ENCODE results near the gene PNLIPRP3. TPM values are rescaled to one million over a fixed set of nuclear protein-coding genes. Genes with fewer than 3 reads are reported as not detected.
A peak's percentile ranks its signal among the peaks of the same experiment; 100 is the strongest.

PNLIPRP3 gene
- polyA plus RNA-seq, 3 donors: not detected

- peak in 2 of 3 donors; percentile 2 to 9 for DNase-seq (ENCODE audit: low read depth in 3 of 3, low spot score in 2 of 3)
Observed at GRCh38 chr10:116444527-116445142, 17.0 kb downstream of the PNLIPRP3 start.

- DNase-seq (ENCODE audit: low read depth in 3 of 3, low spot score in 2 of 3): no peak
Observed at GRCh38 chr10:116450861-116451260, 23.2 kb downstream of the PNLIPRP3 start.

- DNase-seq (ENCODE audit: low read depth in 3 of 3, low spot score in 2 of 3): no peak
Observed at GRCh38 chr10:116451711-116452337, 24.2 kb downstream of the PNLIPRP3 start.

- no peak for DNase-seq (ENCODE audit: low read depth in 3 of 3, low spot score in 2 of 3)
Observed at GRCh38 chr10:116452338-116452720, 24.7 kb downstream of the PNLIPRP3 start.

- no peak for DNase-seq (ENCODE audit: low read depth in 3 of 3, low spot score in 2 of 3)
Observed at GRCh38 chr10:116457488-116457887, 29.8 kb downstream of the PNLIPRP3 start.

- DNase-seq (ENCODE audit: low read depth in 3 of 3, low spot score in 2 of 3): no peak
Observed at GRCh38 chr10:116460219-116460618, 32.6 kb downstream of the PNLIPRP3 start.

GRCh38 chr10:116461680-116462079, 34.0 kb downstream of the PNLIPRP3 start:
- no peak for DNase-seq (ENCODE audit: low read depth in 3 of 3, low spot score in 2 of 3)

- DNase-seq (ENCODE audit: low read depth in 3 of 3, low spot score in 2 of 3): no peak
Observed at GRCh38 chr10:116464257-116464656, 36.6 kb downstream of the PNLIPRP3 start.

GRCh38 chr10:116465546-116465945, 37.9 kb downstream of the PNLIPRP3 start:
- DNase-seq (ENCODE audit: low read depth in 3 of 3, low spot score in 2 of 3): no peak

GRCh38 chr10:116466715-116467422, 39.2 kb downstream of the PNLIPRP3 start:
- DNase-seq (ENCODE audit: low read depth in 3 of 3, low spot score in 2 of 3): no peak

- no peak for DNase-seq (ENCODE audit: low read depth in 3 of 3, low spot score in 2 of 3)
Observed at GRCh38 chr10:116469437-116469836, 41.8 kb downstream of the PNLIPRP3 start.

GRCh38 chr10:116470071-116470470, 42.4 kb downstream of the PNLIPRP3 start:
- DNase-seq (ENCODE audit: low read depth in 3 of 3, low spot score in 2 of 3): no peak

GRCh38 chr10:116470768-116471415, 43.2 kb downstream of the PNLIPRP3 start:
- DNase-seq (ENCODE audit: low read depth in 3 of 3, low spot score in 2 of 3): no peak

GRCh38 chr10:116472891-116473290, 45.2 kb downstream of the PNLIPRP3 start:
- no peak for DNase-seq (ENCODE audit: low read depth in 3 of 3, low spot score in 2 of 3)

GRCh38 chr10:116475866-116476265, 48.2 kb downstream of the PNLIPRP3 start:
- no peak for DNase-seq (ENCODE audit: low read depth in 3 of 3, low spot score in 2 of 3)

GRCh38 chr10:116476461-116476860, 48.8 kb downstream of the PNLIPRP3 start:
- no peak for DNase-seq (ENCODE audit: low read depth in 3 of 3, low spot score in 2 of 3)

- DNase-seq (ENCODE audit: low read depth in 3 of 3, low spot score in 2 of 3): no peak
Observed at GRCh38 chr10:116477986-116478664, 50.5 kb downstream of the PNLIPRP3 start.

GRCh38 chr10:116486770-116487448, 59.3 kb downstream of the PNLIPRP3 start:
- no peak for DNase-seq (ENCODE audit: low read depth in 3 of 3, low spot score in 2 of 3)

GRCh38 chr10:116487522-116488430, 60.1 kb downstream of the PNLIPRP3 start:
- DNase-seq (ENCODE audit: low read depth in 3 of 3, low spot score in 2 of 3): no peak

Measured in right renal cortex interstitium (tissue), 3 donors.